GM21528 (cell line): ENCODE data around the gene AICDA.
"Not testable (repeated sequence)": the region's sequence is repeated elsewhere in the genome, so short reads cannot be mapped to it uniquely, and the experiment has no call there.

ENCODE experiments used
- ATAC-seq: cut with Tn5 transposase; IDR thresholded peaks from one replicate; pipeline ENCODE4 v1.9.1; 2021; ENCODE audit warnings: mild to moderate bottlenecking, moderate library complexity; ENCODE audit not compliant: unreplicated experiment, low FRiP score

AICDA gene

DNA sequence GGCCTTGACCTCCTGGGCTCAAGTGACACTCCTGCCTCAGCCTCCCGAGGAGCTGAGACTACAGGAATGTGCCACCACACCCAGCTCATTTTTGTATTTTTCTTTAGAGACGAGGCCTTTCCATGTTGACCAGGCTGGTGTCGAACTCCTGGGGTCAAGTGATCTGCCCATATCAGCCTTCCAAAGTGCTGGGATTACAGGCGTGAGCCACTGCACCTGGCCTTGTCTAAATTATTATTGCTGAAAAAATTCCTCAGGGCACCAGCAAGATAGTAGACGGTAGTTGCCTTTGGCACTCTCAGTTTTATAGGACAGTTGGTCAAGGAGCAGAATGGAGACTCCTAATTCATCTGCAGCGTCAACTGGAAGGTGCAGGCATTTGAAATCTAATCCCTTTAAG, 2.5 kb upstream of the AICDA start:
- no peak for ATAC-seq

DNA sequence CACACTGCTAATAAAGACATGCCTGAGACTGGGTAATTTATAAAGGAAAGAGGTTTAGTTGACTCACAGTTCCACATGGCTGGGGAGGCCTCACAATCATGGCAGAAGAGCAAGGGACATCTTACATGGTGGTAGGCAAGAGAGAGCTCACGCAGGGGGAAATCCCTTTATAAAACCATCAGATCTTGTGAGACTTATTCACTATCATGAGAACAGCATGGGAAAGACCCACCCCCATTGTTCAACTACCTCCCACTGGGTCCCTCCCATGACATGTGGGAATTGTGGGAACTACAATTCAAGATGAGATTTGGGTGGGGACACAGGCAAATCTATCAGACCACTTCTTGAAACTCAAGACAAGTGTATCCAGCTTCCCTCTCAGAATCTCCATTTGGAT, 1.2 kb upstream of the AICDA start:
- ATAC-seq: not testable (repeated sequence)

- ATAC-seq: no peak
Measured at GRCh38 chr12:8609061-8609570, 3.5 kb downstream of the AICDA start.

DNA sequence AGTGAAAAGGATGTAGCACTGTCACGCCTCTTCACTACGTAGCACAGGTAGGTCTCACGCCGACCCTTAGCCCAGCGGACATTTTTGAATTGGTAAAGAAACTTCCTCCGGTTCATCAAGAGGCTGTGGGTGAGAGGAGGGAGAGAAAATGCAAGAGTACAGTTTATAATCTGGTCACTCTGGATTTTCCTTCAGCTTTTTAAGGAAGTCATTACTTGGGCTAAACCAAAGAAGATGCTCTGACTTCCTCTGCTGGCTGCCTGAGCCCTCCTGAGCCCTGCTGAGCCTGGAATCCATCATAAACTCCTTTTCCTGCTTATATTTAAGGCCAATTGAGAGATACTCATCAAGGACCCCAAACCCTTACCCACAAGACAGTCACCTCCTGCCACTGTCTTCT, 5.8 kb downstream of the AICDA start:
- no peak for ATAC-seq

DNA sequence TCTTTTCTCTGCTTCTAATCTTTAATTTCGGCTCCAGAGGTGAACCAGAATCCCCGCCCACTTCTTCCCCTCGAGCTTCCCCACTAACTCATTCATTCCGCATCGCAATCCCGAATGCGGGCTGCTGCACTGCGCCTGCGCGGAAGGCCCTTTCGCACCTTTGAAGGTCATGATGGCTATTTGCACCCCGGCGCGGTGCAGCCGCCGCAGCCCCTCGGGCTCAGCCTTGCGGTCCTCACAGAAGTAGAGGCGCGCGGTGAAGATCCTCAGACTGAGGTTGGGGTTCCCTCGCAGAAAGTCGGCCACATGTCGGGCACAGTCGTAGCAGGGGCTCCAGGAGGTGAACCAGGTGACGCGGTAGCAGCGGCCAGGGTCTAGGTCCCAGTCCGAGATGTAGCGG, 7.6 kb downstream of the AICDA start:
- no peak for ATAC-seq

- ATAC-seq: no peak
Measured at GRCh38 chr12:8603856-8604255, 8.8 kb downstream of the AICDA start.

DNA sequence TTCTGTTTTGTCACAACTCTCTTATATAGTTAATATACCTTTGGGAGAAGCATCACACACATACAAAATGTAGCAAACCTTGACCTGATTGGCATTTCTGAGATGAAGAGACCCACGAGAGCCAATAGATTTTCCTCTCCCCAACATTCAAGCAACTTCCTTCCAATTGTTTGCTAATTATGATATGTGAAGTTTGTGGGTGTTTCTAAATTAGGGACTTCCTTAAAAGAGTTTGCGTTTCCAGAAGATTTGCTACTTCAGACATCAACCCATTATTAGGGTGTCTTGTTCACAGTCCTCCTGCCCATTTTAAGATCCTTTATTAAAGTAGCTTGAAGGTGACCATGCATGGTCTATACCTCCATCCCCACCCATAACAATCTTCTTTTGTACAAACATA, 9.4 kb downstream of the AICDA start:
- ATAC-seq: no peak

GRCh38 chr12:8596561-8596960, 16.1 kb downstream of the AICDA start:
- no peak for ATAC-seq

- no peak for ATAC-seq
Measured at GRCh38 chr12:8594072-8594471, 18.6 kb downstream of the AICDA start.

DNA sequence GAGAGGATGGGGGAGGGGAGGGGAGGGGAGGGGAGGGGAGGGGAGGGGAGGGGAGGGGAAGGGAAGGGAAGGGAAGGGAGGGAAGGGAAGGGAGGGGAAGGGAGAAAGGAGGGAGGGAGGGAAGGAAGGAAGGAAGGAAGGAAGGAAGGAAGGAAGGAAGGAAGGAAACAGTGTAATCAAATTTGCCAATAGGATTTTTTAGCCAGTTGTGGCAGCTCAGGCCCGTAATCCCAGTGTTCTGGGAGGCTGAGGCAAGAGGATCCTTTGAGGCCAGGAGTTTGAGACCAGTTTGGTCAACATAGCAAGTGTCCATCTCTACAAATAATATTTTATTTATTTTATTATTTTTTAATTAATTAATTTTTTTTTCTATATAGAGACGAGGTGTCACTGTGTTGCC, 19.4 kb downstream of the AICDA start:
- ATAC-seq: no peak

DNA sequence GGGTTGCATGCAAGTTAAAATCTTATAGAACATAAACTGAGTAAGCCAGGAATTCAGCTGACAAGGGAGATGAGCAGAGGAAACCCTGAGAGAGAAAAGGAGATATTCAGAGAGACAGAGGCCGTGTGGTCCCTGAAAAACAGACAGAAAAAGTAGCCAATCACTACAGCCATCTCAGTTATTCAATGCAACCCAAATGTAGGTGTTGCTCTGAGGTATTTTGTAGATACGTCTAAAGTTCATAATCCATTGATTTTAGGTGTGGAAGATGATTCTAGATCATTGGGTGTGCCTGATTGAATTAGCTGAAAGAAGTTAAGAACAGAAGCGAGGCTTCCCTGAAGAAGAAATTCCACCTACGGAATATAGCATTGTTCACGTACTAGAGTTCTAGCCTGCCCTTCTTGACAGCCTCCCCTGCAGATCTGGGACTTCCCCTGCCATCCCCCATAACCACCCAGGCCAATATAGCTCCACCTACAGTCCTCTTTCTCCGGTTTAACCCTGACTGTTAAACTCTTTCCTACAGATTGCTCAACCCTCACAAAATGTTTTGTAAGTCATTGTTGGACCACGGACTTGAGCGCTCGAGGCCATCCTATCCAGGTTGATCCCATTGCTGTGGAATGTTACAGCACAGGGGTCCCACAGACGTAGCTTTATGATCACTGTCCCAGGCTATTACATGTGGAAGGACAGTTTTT, 21.7 kb downstream of the AICDA start:
- no peak for ATAC-seq

GRCh38 chr12:8589679-8590078, 23.0 kb downstream of the AICDA start:
- ATAC-seq: no peak

GRCh38 chr12:8584478-8584877, 28.2 kb downstream of the AICDA start:
- ATAC-seq: not testable (repeated sequence)

DNA sequence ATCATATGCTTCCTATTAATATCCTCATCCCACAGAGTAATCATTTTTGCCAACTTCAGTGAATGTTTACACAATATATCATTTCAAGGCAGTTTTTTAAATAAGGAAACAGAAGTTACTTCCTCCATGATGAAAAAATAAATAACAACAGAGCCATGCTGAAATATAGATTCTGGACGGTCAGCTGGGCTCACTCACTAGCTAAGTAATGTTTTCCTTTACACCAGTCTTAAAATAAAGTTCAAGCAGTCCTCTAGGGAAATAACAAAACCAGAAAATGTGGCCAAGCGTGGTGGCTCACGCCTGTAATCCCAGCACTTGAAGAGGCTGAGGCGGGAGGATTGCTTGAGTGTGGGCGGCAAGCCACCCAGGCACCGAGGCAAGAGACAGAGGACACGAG, 28.7 kb downstream of the AICDA start:
- no peak for ATAC-seq

- no peak for ATAC-seq
Measured at GRCh38 chr12:8581098-8581784, 31.4 kb downstream of the AICDA start.

DNA sequence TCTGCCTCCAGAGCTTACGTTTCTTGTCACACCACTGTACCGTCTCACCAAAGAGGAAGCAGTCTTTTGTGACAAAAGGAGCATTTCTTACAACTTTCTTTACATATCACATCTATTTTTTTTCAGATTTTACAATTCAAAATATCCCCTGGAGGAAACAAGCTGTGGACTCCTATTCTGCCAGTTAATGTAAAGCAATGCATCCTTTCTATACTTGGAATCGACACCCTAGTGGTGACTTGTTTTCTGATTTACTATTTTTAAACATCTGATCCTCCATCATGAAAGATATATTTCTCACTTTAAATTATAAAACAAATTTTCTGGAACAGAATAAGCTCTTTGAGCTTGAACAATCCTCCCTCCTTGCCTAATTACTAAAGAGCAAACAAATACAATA, 34.8 kb downstream of the AICDA start:
- no peak for ATAC-seq

DNA sequence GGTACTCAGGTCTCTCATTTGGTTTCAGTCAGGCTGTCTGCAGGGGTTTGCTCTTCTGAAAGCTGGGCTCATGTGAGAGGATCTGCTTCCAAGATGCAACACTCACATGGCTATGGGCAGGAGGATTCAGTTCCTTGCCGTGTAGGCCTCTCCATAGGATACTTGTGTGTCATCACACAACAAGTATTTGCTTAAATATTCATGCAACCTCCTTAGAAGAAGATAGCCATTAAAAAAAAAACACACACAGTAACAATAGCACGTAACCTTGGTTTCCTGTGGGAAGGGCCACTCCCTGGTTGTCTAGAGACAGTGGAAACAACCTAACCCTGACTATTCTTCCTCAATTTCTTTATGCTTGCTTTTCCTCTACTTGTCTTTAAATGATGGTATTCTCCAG, 40.2 kb downstream of the AICDA start:
- no peak for ATAC-seq

GRCh38 chr12:8566525-8566924, 46.1 kb downstream of the AICDA start:
- no peak for ATAC-seq

DNA sequence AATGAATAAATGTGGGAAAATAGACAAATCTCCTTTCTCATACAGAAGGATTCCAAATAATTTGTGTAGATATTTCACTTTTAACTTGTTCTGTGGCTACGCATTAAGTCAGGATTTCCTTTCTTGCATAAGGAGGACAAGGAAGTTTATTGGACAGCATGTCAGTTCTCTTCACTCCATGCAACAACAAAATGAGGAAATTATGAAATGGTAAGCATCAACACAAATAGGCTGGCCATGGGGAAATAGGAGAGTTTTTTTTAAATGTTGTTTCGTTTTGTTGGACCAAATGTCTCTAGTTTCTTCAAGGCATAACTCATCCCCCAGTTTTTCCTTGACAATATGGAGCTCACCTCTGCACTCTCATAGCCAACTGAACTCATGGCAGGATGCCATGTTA, 46.6 kb downstream of the AICDA start:
- not testable (repeated sequence) for ATAC-seq

DNA sequence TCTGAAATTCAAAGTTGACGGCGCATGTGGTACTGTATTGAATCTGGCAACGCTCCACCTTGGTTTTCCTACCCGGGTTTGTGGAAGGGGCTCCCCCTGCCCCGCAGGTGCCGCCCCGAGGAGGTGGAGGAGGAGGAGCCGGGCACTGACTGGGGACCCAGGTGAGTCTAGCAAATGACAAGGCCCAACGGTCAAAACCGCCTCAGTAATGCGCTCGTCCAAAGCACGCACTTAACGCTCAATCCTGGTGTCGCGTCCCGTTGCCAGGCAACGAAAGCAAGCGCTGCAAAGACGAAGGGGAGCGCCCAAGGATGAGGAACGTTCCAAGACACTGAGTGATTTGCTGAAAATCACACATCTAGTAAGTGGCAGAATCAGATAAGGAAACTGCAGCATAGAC, 48.0 kb downstream of the AICDA start:
- ATAC-seq: no peak

DNA sequence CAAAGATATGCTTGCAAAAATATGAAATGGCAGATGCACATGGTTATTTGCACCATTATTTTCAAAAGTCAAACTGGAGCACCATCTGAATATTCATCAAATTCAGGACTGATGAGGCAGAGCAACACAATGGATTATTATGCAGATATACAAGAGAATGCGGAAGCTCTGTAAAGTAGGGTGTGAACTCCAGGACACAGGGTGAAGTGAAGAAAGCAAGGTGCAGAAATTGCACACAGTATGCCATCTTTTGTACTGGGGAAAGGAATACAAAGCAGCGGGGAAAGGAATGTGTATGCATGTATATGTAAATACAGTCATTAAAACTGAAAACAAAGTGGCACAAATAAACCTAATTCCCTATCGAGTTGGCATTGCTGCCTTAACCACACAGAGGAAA, 49.3 kb downstream of the AICDA start:
- ATAC-seq: no peak

GRCh38 chr12:8562310-8562709, 50.3 kb downstream of the AICDA start:
- ATAC-seq: no peak
